AG09309 (cell line): ENCODE data around the gene BBIP1.

ENCODE experiments used
- DNase-seq: peaks from one replicate; pipeline ENCODE4 v3.0.0-alpha.2; 2010; ENCODE audit warnings: low read depth
- H3K4me3 ChIP-seq: 2 replicates; pipeline ENCODE4 v1.5.1; 2011; ENCODE audit warnings: mild to moderate bottlenecking, low read depth, low read length, moderate library complexity; ENCODE audit not compliant: control insufficient read depth
- TF ChIP-seq, protein P1 (sequence below): IDR thresholded peaks from 2 replicates; pipeline ENCODE4 v1.5.1; 2011; ENCODE audit warnings: mild to moderate bottlenecking, low read depth, low read length, inconsistent platforms; ENCODE audit not compliant: insufficient read depth, control insufficient read depth; ENCODE audit errors: missing control alignments

The BBIP1 gene

DNA sequence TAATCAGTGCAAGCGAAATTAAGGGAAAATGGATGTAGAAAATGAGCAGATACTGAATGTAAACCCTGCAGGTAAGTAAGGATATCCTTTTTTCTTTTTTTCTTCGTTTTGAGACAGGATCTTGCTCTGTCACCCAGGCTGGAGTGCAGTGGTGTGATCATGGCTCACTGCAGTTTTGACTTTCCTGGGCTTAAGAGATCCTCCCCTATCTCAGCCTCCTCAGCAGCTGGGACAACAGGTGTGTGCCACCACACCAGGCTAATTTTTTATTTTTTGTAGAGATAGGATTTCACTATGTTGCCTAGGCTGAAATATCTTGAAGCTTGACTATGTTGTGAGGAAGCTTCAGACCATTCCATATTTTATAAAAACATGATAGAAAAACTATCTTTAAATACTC is 43.0 kb downstream of the BBIP1 start:
- no peak overlapping the region for H3K4me3 ChIP-seq
- TF ChIP-seq, protein P1, sequence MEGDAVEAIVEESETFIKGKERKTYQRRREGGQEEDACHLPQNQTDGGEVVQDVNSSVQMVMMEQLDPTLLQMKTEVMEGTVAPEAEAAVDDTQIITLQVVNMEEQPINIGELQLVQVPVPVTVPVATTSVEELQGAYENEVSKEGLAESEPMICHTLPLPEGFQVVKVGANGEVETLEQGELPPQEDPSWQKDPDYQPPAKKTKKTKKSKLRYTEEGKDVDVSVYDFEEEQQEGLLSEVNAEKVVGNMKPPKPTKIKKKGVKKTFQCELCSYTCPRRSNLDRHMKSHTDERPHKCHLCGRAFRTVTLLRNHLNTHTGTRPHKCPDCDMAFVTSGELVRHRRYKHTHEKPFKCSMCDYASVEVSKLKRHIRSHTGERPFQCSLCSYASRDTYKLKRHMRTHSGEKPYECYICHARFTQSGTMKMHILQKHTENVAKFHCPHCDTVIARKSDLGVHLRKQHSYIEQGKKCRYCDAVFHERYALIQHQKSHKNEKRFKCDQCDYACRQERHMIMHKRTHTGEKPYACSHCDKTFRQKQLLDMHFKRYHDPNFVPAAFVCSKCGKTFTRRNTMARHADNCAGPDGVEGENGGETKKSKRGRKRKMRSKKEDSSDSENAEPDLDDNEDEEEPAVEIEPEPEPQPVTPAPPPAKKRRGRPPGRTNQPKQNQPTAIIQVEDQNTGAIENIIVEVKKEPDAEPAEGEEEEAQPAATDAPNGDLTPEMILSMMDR = no peak
- DNase-seq = no peak

DNA sequence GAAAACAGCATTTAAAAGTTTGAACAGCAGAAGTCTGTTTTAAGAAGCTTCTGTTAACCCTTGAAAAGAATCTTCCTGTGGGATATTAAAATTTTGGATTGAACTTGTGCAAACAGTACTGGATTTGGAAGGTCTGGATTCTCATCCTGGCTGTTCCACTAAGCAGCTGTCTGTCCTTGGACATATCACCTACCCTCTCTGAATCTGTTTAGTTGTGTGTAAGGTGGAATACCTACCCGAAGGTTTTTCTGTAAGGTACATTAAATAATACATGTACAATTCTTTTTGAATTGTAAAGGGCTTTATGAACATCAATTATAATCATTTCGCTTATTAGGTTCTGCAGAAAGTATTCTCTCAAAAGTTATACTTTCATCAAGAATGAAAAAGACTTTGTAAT is 45.0 kb downstream of the BBIP1 start:
- no peak overlapping the region for H3K4me3 ChIP-seq
- DNase-seq = no peak
- TF ChIP-seq, protein P1 = no peak

DNA sequence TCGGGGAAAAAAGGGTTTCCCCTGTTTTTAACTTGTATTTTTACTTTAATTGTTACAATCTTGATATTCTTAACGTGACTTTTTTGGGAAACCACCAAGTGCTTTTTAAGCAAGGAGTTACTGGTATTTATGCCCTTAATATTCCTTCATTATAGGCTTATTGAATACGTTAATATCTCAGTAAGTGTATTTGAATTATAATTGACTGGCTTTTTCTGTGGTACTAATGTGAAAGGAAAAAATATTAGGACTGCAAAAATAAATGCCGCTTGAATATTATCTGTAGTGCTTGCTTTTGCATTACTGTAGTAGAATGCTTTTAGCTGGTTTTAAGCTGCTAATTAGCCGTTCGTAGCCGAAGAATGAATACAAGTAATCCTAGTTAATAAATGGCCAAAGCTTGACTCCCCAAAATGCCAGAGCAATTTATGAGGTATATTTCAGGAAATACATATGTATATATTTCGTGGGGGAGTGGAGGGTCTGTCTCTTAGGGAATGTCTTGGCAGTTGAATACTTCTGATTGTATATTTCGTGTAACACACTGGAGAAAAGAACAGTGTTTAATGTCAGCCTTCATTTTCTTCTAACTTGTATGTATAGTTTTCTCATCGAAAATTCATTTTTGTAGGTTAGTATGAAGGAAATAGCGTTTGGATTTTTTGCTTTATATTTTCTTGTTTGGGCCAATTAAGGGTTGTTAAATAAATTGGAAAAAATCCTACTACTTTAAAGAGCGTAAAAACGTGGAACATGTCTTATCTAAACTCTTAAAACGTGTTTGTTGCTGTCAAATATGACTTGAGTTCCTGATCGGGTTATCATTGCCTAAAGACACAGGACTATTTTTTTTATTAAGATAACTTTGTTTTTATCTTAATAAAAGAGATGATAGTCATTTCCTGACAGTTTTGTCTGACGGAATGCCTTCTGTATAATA is 45.7 kb downstream of the BBIP1 start:
- TF ChIP-seq, protein P1 = no peak
- H3K4me3 ChIP-seq = peak overlapping the region; percentile 86
- no peak for DNase-seq

DNA sequence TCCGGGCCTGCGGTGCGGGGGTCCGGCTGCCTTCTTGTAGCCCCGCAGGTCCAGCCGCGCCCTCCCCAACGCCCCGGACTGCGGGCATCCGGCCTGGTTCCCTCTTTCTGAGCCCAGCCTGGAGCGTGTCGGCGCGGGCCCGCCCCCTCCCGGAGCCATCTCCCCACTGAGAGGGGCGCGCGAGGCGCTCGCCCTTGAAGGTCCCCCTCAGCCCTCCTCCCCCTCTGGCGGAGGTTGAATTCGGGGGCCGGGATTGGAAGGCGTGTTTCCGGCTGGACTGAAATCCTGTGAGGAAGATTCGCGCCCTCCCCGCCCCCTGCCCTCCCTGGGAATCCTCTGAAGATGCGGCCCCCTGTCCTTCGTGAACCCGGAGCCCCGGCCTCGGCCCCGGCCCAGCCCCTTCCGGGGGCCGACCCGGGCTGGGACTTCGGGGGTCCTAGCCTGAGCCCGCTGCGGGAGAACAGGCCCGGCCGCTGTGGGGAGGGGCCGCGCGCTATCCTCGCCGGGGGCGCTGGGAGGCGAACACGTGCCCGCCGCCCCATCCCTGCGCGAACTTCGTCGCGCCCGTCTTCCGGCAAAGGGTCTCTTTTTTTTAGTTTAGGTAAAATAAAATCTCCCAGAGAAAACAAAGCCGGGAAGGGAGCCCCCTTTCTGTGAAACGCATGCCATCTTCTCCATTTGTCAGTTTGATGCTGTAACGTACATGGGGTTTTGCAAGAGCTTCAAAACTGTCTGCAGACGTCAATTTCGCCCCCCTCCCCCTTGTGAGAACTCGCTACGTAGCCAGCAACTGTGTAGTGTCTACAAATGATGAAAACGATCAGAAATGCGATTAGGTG is 46.6 kb downstream of the BBIP1 start:
- peak; percentile 53 for DNase-seq
- H3K4me3 ChIP-seq = peak overlapping the region; percentile 86
- TF ChIP-seq, protein P1 = peak; percentile 34

DNA sequence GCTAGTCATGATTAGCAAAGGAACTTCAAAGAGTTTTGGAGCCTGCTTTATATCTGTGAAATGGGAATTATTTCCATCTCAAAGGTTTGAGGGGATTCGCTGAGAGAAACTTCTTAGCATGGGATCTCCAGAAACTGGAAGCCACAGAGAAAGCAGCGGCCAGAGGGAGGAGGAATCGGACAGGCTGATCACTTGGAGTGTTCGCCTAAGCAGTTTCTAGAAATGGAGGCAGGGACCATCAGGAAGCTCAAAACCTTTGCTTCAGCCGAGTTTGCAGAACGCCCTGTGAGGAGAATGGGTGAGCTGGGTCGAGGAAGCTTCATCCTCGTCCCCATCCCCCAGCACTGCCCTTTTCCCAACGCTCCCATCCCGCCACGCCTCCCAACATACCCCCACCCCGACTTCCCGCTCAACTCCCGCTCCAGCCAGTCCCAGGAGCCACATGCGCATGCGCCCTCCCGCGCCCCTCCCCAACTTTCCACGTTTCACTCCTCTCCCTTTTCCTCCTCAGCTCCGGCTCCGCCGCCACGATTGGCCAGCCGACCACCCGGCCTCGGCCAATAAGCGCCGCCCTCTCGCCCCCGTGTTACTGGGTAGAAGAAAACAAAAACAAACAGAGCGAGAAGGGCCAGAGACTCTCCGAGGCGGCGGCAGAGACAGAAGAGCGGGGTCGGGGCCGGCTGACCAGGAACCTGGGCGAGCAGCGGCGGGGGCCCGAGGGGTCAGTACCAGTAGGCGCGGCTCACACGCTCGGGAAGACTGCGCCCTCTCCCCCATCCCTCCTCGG is 47.5 kb downstream of the BBIP1 start, which contains the start of gene PDCD4:
TSS of gene PDCD4 (plus strand) at position 631 of the 787 bp plus-strand sequence. CDS start 4,100 bp downstream, outside the sequence.
- DNase-seq = peak; percentile 87
- TF ChIP-seq, protein P1 = no peak
- H3K4me3 ChIP-seq = peak within 1 kb of the TSS; percentile 86

DNA sequence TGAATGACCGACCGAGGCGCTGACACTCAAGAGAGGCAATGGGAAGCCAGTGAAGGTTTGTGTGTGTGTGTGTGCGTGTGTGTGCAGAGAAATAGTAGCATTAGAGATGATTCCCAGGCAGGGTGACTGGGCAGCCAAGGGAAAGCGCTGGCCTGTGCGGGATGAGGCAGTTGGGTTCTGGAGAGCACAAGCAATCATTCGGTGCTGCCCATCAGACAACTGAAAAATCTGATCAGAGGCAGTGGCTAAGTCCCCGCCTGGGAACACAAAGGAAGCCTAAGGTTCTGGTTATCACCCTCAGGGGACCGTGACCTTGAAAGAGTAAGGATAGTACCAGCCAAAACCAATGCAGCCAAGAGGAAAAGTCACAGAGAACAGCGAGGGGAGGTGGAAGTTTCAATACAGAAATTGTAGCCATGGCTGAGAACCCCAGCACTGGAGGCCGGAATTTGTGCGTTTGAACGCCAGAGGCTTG is 48.1 kb downstream of the BBIP1 start:
- TF ChIP-seq, protein P1 = no peak
- no peak for DNase-seq
- H3K4me3 ChIP-seq = peak overlapping the region; percentile 86; the same call in 1 of the 2 replicates
